Activated T-cell treated with anti-CD3 and anti-CD28 coated beads for 4 hours (primary cell): Measurements from ENCODE around the gene ABCG2.
"Not testable (repeated sequence)": the region's sequence is repeated elsewhere in the genome, so short reads cannot be mapped to it uniquely, and the experiment has no call there.

Source experiments
- DNase-seq: peaks from one replicate; pipeline ENCODE4 v3.0.0-alpha.2; 2020

The ABCG2 gene

GRCh38 chr4:88163336-88163735, 4.9 kb upstream of the ABCG2 start:
- DNase-seq, result no peak

GRCh38 chr4:88162626-88163025, 4.2 kb upstream of the ABCG2 start:
- no peak for DNase-seq

GRCh38 chr4:88159229-88159725, 838 bp upstream of the ABCG2 start:
- no peak for DNase-seq

GRCh38 chr4:88158038-88158488, 376 bp downstream of the ABCG2 start:
- no peak for DNase-seq

GRCh38 chr4:88152331-88152730, 6.1 kb downstream of the ABCG2 start:
- DNase-seq, result not testable (repeated sequence)

- DNase-seq, result no peak
Observed at GRCh38 chr4:88148560-88148959, 9.9 kb downstream of the ABCG2 start.

- DNase-seq, result no peak
Observed at GRCh38 chr4:88147799-88148217, 10.6 kb downstream of the ABCG2 start.

GRCh38 chr4:88146891-88147290, 11.5 kb downstream of the ABCG2 start:
- DNase-seq, result no peak

- no peak for DNase-seq
Observed at GRCh38 chr4:88144866-88145300, 13.6 kb downstream of the ABCG2 start.

- no peak for DNase-seq
Observed at GRCh38 chr4:88144048-88144447, 14.4 kb downstream of the ABCG2 start.

GRCh38 chr4:88143504-88143903, 14.9 kb downstream of the ABCG2 start:
- DNase-seq, result no peak

GRCh38 chr4:88138561-88138960, 19.9 kb downstream of the ABCG2 start:
- no peak for DNase-seq

GRCh38 chr4:88137112-88137511, 21.3 kb downstream of the ABCG2 start:
- no peak for DNase-seq

- no peak for DNase-seq
Observed at GRCh38 chr4:88136249-88136648, 22.2 kb downstream of the ABCG2 start.

GRCh38 chr4:88135356-88135663, 23.1 kb downstream of the ABCG2 start:
- no peak for DNase-seq

GRCh38 chr4:88134536-88135355, 23.7 kb downstream of the ABCG2 start:
- DNase-seq, result no peak

- DNase-seq, result no peak
Observed at GRCh38 chr4:88134111-88134510, 24.3 kb downstream of the ABCG2 start.

- no peak for DNase-seq
Observed at GRCh38 chr4:88130544-88131305, 27.7 kb downstream of the ABCG2 start.

GRCh38 chr4:88130003-88130402, 28.4 kb downstream of the ABCG2 start:
- DNase-seq, result no peak

- DNase-seq, result not testable (repeated sequence)
Observed at GRCh38 chr4:88122260-88122659, 36.2 kb downstream of the ABCG2 start.

- DNase-seq, result no peak
Observed at GRCh38 chr4:88119943-88120342, 38.5 kb downstream of the ABCG2 start.

- DNase-seq, result no peak
Observed at GRCh38 chr4:88115587-88115986, 42.9 kb downstream of the ABCG2 start.

GRCh38 chr4:88112856-88113255, 45.6 kb downstream of the ABCG2 start:
- no peak for DNase-seq

GRCh38 chr4:88110826-88111225, 47.6 kb downstream of the ABCG2 start:
- DNase-seq, result no peak
